HEK293 (cell line): Measurements from ENCODE around the gene SPTY2D1.

ENCODE experiments used
- AEBP2 ChIP-seq: fragments of 450-650 bp; formaldehyde crosslinking; IDR thresholded peaks from 2 replicates; pipeline ENCODE4 v1.5.1; 2016; ENCODE audit warnings: missing biosample characterization, missing genetic modification characterization, borderline replicate concordance
- EGR2 ChIP-seq: fragments of 450-650 bp; formaldehyde crosslinking; IDR thresholded peaks from 2 replicates; pipeline ENCODE4 v1.5.1; 2016; ENCODE audit warnings: low read depth, missing biosample characterization, missing genetic modification characterization
- HOXC10 ChIP-seq: sonication (generic); formaldehyde crosslinking; IDR thresholded peaks from 2 replicates; pipeline ENCODE4 v1.8.1; 2023; ENCODE audit warnings: mild to moderate bottlenecking, missing genetic modification reagents
- INSM2 ChIP-seq: fragments of 450-650 bp; formaldehyde crosslinking; IDR thresholded peaks from 2 replicates; pipeline ENCODE4 v1.5.1; 2016; ENCODE audit warnings: missing biosample characterization, missing genetic modification characterization
- KLF10 ChIP-seq: fragments of 450-650 bp; IDR thresholded peaks from 2 replicates; pipeline ENCODE4 v1.5.1; 2018; ENCODE audit warnings: missing biosample characterization, mild to moderate bottlenecking, missing genetic modification characterization
- KLF16 ChIP-seq: fragments of 450-650 bp; formaldehyde crosslinking; IDR thresholded peaks from 2 replicates; pipeline ENCODE4 v1.5.1; 2017; ENCODE audit warnings: missing biosample characterization, missing genetic modification characterization
- ZBTB1 ChIP-seq: fragments of 450-650 bp; formaldehyde crosslinking; IDR thresholded peaks from 2 replicates; pipeline ENCODE4 v1.5.1; 2016; ENCODE audit warnings: missing biosample characterization, missing genetic modification characterization
- ZBTB20 ChIP-seq: fragments of 450-650 bp; formaldehyde crosslinking; IDR thresholded peaks from 2 replicates; pipeline ENCODE4 v1.5.1; 2016; ENCODE audit warnings: missing biosample characterization, missing genetic modification characterization
- ZBTB7A ChIP-seq: fragments of 450-650 bp; formaldehyde crosslinking; IDR thresholded peaks from 2 replicates; pipeline ENCODE4 v1.5.1; 2016; ENCODE audit warnings: low read depth, missing biosample characterization, missing genetic modification characterization
- ZEB2 ChIP-seq: fragments of 450-650 bp; formaldehyde crosslinking; IDR thresholded peaks from 2 replicates; pipeline ENCODE4 v1.5.1; 2016; ENCODE audit warnings: missing biosample characterization, missing genetic modification characterization
- ZFHX2 ChIP-seq: fragments of 450-650 bp; formaldehyde crosslinking; conservative IDR thresholded peaks from 2 replicates; pipeline ENCODE4 v1.5.1; 2016; ENCODE audit warnings: missing biosample characterization, missing genetic modification characterization
- ZNF366 ChIP-seq: fragments of 450-650 bp; formaldehyde crosslinking; conservative IDR thresholded peaks from 2 replicates; pipeline ENCODE4 v1.5.1; 2016; ENCODE audit warnings: missing biosample characterization, missing genetic modification characterization
- ZNF391 ChIP-seq: fragments of 450-650 bp; formaldehyde crosslinking; IDR thresholded peaks from 2 replicates; pipeline ENCODE4 v1.5.1; 2016; ENCODE audit warnings: low read depth, missing biosample characterization, missing genetic modification characterization, borderline replicate concordance
- ZNF433 ChIP-seq: fragments of 450-650 bp; formaldehyde crosslinking; IDR thresholded peaks from 2 replicates; pipeline ENCODE4 v1.5.1; 2016; ENCODE audit warnings: missing biosample characterization, missing genetic modification characterization, low read depth
- ZNF660 ChIP-seq: fragments of 450-650 bp; IDR thresholded peaks from 2 replicates; pipeline ENCODE4 v1.5.1; 2018; ENCODE audit warnings: missing biosample characterization, mild to moderate bottlenecking, missing genetic modification characterization
- ZXDB ChIP-seq: fragments of 450-650 bp; formaldehyde crosslinking; IDR thresholded peaks from 2 replicates; pipeline ENCODE4 v1.5.1; 2016; ENCODE audit warnings: missing biosample characterization, missing genetic modification characterization
- TF ChIP-seq, protein P1 (sequence below): fragments of 450-650 bp; IDR thresholded peaks from 2 replicates; pipeline ENCODE4 v1.5.1; 2018; ENCODE audit warnings: missing biosample characterization, missing genetic modification characterization
- TF ChIP-seq, protein P2 (sequence below): fragments of 450-650 bp; formaldehyde crosslinking; IDR thresholded peaks from 2 replicates; pipeline ENCODE4 v1.5.1; 2016; ENCODE audit warnings: missing biosample characterization, missing genetic modification characterization, borderline replicate concordance
- TF ChIP-seq, protein P3 (sequence below): fragments of 450-650 bp; formaldehyde crosslinking; IDR thresholded peaks from 2 replicates; pipeline ENCODE4 v1.5.1; 2016; ENCODE audit warnings: missing biosample characterization, missing genetic modification characterization
- TF ChIP-seq, protein P4 (sequence below): fragments of 450-650 bp; formaldehyde crosslinking; IDR thresholded peaks from 2 replicates; pipeline ENCODE4 v1.5.1; 2016; ENCODE audit warnings: missing biosample characterization, missing genetic modification characterization

SPTY2D1 gene

DNA sequence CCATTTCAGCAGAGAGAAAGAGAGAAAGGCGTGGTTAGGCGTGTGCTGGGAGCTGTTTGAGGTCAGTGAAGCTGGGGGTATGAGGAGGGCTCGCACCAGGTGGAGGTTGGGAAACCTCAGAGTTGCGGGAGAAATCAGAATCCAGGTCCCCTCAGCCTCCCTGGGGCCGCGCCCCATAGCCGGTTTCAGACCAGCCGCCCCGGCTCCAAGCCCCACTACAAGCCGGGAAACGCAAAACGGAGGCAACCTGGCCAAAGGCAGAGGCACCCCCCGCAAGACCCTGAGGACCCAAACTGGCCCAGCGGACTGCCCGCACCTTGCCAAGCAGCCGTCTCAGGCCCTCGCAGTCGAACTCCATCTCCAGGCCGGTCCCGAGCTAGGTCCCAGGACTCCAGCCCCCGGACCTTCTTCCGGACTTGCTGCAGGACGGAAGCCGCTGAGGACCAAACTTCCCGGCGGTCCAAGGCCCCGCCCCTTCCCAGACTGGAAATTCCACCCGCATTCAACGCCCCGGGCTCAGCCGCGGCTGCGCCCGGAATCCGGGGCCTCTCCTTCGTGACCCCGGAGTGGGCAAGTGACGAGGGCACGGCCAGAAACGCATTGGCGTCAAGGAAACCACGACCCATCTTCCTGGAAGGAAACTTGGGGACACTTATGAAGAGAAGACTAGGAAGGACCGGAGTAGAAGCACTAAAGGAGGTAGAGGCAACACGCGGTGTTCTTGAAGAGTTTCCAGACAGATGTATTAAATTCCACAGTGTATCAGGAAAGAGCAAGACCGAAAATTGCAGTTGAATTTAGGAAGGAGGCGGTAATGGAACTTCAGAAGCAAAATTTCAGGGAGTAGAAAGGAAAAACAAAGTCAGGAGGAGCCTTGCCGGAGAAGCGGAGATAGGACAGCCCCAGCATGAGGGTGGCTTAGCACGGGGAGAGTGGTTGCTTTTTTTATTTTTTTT lies 45.6 kb downstream of the SPTY2D1 start, which contains the start of gene UEVLD (continued):
- peak; percentile 64; the same call in 1 of the 2 replicates for TF ChIP-seq ZEB2 (tag by site-specific recombination)
- TF ChIP-seq EGR2: no peak
- peak; percentile 72 for TF ChIP-seq KLF16 (tag by site-specific recombination)
- no peak for TF ChIP-seq ZBTB1
- no peak for TF ChIP-seq INSM2 (tag by site-specific recombination)
- no peak for TF ChIP-seq ZNF433 (tag by site-specific recombination)
- peak; percentile 26; the same call in 1 of the 2 replicates for TF ChIP-seq ZNF391 (tag by site-specific recombination)
- TF ChIP-seq ZFHX2 (tag by site-specific recombination): no peak
- peak; percentile 92 for TF ChIP-seq ZBTB20 (tag by site-specific recombination)
- TF ChIP-seq HOXC10 (CRISPR knock-in tag): no peak
- TF ChIP-seq, protein P1, sequence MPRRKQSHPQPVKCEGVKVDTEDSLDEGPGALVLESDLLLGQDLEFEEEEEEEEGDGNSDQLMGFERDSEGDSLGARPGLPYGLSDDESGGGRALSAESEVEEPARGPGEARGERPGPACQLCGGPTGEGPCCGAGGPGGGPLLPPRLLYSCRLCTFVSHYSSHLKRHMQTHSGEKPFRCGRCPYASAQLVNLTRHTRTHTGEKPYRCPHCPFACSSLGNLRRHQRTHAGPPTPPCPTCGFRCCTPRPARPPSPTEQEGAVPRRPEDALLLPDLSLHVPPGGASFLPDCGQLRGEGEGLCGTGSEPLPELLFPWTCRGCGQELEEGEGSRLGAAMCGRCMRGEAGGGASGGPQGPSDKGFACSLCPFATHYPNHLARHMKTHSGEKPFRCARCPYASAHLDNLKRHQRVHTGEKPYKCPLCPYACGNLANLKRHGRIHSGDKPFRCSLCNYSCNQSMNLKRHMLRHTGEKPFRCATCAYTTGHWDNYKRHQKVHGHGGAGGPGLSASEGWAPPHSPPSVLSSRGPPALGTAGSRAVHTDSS (tag by site-specific recombination): no peak
- no peak for TF ChIP-seq AEBP2 (tag by site-specific recombination)
- TF ChIP-seq, protein P2, sequence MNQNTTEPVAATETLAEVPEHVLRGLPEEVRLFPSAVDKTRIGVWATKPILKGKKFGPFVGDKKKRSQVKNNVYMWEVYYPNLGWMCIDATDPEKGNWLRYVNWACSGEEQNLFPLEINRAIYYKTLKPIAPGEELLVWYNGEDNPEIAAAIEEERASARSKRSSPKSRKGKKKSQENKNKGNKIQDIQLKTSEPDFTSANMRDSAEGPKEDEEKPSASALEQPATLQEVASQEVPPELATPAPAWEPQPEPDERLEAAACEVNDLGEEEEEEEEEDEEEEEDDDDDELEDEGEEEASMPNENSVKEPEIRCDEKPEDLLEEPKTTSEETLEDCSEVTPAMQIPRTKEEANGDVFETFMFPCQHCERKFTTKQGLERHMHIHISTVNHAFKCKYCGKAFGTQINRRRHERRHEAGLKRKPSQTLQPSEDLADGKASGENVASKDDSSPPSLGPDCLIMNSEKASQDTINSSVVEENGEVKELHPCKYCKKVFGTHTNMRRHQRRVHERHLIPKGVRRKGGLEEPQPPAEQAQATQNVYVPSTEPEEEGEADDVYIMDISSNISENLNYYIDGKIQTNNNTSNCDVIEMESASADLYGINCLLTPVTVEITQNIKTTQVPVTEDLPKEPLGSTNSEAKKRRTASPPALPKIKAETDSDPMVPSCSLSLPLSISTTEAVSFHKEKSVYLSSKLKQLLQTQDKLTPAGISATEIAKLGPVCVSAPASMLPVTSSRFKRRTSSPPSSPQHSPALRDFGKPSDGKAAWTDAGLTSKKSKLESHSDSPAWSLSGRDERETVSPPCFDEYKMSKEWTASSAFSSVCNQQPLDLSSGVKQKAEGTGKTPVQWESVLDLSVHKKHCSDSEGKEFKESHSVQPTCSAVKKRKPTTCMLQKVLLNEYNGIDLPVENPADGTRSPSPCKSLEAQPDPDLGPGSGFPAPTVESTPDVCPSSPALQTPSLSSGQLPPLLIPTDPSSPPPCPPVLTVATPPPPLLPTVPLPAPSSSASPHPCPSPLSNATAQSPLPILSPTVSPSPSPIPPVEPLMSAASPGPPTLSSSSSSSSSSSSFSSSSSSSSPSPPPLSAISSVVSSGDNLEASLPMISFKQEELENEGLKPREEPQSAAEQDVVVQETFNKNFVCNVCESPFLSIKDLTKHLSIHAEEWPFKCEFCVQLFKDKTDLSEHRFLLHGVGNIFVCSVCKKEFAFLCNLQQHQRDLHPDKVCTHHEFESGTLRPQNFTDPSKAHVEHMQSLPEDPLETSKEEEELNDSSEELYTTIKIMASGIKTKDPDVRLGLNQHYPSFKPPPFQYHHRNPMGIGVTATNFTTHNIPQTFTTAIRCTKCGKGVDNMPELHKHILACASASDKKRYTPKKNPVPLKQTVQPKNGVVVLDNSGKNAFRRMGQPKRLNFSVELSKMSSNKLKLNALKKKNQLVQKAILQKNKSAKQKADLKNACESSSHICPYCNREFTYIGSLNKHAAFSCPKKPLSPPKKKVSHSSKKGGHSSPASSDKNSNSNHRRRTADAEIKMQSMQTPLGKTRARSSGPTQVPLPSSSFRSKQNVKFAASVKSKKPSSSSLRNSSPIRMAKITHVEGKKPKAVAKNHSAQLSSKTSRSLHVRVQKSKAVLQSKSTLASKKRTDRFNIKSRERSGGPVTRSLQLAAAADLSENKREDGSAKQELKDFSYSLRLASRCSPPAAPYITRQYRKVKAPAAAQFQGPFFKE (tag by site-specific recombination): no peak
- TF ChIP-seq ZNF366 (tag by site-specific recombination): no peak
- TF ChIP-seq, protein P3, sequence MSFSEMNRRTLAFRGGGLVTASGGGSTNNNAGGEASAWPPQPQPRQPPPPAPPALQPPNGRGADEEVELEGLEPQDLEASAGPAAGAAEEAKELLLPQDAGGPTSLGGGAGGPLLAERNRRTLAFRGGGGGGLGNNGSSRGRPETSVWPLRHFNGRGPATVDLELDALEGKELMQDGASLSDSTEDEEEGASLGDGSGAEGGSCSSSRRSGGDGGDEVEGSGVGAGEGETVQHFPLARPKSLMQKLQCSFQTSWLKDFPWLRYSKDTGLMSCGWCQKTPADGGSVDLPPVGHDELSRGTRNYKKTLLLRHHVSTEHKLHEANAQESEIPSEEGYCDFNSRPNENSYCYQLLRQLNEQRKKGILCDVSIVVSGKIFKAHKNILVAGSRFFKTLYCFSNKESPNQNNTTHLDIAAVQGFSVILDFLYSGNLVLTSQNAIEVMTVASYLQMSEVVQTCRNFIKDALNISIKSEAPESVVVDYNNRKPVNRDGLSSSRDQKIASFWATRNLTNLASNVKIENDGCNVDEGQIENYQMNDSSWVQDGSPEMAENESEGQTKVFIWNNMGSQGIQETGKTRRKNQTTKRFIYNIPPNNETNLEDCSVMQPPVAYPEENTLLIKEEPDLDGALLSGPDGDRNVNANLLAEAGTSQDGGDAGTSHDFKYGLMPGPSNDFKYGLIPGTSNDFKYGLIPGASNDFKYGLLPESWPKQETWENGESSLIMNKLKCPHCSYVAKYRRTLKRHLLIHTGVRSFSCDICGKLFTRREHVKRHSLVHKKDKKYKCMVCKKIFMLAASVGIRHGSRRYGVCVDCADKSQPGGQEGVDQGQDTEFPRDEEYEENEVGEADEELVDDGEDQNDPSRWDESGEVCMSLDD: 0 out of 2 replicates have a peak, but pooled peaks have one; percentile 40
- peak; percentile 70 for TF ChIP-seq ZXDB (tag by site-specific recombination)
- TF ChIP-seq, protein P4, sequence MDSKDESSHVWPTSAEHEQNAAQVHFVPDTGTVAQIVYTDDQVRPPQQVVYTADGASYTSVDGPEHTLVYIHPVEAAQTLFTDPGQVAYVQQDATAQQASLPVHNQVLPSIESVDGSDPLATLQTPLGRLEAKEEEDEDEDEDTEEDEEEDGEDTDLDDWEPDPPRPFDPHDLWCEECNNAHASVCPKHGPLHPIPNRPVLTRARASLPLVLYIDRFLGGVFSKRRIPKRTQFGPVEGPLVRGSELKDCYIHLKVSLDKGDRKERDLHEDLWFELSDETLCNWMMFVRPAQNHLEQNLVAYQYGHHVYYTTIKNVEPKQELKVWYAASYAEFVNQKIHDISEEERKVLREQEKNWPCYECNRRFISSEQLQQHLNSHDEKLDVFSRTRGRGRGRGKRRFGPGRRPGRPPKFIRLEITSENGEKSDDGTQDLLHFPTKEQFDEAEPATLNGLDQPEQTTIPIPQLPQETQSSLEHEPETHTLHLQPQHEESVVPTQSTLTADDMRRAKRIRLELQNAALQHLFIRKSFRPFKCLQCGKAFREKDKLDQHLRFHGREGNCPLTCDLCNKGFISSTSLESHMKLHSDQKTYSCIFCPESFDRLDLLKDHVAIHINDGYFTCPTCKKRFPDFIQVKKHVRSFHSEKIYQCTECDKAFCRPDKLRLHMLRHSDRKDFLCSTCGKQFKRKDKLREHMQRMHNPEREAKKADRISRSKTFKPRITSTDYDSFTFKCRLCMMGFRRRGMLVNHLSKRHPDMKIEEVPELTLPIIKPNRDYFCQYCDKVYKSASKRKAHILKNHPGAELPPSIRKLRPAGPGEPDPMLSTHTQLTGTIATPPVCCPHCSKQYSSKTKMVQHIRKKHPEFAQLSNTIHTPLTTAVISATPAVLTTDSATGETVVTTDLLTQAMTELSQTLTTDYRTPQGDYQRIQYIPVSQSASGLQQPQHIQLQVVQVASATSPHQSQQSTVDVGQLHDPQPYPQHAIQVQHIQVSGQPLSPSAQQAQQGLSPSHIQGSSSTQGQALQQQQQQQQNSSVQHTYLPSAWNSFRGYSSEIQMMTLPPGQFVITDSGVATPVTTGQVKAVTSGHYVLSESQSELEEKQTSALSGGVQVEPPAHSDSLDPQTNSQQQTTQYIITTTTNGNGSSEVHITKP (tag by site-specific recombination): no peak
- TF ChIP-seq ZBTB7A (tag by site-specific recombination): no peak
- 0 out of 2 replicates have a peak, but pooled peaks have one; percentile 57 for TF ChIP-seq KLF10 (tag by site-specific recombination)
- peak; percentile 77 for TF ChIP-seq ZNF660 (tag by site-specific recombination)
